ENCODE results near the gene ITGA6.

ITGA6 gene

DNA sequence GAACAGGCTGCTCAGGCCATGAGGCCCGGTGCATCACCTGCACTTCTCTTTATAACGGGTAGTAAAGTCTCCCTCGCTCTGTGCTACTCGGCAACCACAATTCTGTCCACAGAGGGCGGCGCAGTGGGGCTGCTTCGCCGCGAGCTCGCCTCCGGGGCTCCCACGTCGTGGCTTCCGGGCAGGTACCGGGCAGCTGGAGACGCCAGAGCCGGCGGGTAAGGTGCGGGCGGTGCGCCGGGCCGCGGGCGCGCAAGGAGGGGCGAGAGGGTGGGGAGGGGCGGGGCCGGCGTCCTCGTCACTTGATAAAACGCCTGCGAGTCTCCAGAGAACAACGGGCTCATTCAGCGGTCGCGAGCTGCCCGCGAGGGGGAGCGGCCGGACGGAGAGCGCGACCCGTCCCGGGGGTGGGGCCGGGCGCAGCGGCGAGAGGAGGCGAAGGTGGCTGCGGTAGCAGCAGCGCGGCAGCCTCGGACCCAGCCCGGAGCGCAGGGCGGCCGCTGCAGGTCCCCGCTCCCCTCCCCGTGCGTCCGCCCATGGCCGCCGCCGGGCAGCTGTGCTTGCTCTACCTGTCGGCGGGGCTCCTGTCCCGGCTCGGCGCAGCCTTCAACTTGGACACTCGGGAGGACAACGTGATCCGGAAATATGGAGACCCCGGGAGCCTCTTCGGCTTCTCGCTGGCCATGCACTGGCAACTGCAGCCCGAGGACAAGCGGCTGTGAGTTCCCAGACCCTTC is at the start of gene ITGA6:
Gene ITGA6, plus strand, starts transcription at position 331 of the 734 bp plus-strand sequence.
- peak; percentile 79 for DNase-seq

DNA sequence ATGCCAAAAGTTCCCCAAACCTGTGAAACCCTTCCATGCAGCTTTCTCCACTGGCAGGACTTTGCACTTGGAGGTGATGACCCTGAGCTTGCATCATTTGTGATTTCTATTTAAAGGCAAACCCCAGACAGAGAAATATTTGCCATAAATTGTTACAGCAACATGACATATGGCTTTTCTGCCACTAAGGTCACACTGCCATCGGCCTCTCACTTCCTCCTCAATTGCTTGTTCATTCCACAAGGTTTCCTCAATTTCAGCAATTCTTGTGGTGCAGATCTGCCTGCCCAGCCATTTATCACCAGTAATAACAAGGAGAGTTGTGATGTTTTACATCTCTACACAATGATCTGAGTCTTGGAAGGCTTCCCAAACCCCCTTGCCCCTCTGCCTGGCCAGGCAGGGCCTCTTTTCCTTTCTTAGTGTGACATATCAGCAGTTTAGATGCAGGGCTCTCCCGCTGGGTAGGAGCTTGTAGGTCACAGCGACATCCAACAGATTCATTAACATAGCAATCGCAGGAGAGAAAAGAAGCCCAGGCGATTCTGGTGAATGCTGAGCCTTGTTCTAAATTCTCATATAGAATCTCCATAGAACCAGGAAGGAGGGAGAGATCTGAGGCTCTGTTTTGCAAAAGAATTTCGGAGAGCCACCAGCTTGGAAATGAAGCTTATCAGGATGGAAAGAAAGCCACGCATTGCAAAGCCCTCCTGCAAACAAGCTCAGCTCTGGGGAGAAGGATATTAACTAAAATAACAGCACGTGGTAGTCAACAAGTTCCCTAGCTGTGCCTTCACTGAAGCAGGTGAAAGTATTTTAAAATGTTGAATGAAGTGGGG is 46.7 kb upstream of the ITGA6 start:
- no peak for DNase-seq

DNA sequence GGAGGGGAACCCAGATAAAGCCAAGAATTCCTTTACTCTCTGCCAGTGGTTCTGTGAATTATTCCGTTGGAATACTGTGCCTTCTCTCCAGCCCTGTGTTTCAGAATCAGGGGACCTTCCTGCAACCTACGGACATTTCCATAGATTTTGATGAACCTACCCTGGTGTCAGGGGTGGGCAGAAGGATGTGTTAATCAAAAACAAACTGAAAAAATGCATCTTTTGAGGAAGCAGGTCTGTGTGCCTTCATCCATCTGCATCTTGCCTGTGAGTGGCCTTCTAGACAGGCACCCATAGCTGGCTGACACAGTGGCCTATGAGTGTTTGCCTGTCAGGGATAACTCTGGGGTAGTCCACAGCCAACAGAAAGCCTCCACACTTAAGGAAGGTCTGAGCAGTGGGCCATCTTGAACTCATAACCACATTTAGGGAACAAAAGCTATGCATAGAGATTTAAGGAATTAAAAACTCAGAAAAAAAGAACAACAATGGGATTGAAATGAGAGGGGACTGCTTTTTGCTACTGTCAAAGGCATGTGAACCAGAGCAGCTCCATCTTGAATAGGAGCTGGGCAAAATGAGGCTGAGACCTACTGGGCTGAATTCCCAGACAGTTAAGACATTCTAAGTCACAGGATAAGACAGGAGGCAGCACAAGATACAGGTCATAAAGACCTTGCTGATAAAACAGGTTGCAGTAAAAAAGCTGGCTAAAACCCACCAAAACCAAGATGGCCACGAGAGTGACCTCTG is 45.9 kb upstream of the ITGA6 start:
- DNase-seq, result no peak

DNA sequence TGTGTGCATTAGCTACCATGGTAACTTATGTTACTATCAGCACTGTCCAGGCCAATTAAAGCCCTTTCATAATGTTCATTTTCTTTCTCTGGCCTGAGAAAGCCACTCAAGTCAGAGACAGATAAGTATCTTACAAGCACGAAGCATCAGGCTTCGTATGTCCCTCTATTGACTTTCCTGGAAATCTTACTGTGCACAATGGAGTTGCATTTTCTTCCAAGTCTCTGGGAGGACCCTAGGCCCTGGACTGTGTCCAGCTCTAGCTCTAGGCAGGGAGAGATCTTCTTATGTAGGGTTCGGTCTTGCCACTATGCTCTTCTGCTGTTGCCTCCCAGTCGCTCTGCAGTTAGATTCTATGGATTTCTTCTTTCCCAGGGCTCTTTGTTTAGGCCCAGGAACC is 40.0 kb upstream of the ITGA6 start:
- DNase-seq, result no peak

DNA sequence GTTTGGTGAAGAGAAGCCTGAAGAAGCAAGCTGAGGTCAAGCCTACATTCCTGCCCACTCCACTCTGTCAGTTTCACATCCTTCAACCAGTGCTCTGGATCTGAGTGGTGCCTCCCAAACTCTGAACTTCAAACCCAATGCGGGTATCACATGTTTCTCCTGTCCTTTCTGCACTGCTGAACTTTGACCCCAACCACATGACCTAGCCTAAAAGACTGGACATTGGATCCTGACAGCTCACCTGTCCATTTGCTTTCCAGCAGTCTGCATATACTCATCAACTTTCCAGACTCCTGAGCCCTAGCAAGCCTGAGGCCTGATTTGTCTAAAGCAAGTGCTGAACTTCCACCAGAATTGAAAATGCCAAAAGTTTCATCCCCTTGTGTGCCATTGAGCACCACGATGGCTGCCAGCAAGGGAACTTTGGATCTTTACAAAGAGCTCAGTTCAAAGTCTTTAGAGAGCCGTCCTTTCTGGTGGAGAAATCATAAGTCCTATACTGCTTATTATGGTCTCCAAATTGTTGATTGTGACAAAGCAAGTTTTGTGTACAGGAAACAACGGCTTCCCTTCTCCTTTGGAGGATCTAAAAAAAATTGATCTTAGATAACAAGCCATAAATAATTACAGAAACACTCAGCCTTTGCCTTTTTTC is 37.6 kb upstream of the ITGA6 start:
- no peak for DNase-seq

DNA sequence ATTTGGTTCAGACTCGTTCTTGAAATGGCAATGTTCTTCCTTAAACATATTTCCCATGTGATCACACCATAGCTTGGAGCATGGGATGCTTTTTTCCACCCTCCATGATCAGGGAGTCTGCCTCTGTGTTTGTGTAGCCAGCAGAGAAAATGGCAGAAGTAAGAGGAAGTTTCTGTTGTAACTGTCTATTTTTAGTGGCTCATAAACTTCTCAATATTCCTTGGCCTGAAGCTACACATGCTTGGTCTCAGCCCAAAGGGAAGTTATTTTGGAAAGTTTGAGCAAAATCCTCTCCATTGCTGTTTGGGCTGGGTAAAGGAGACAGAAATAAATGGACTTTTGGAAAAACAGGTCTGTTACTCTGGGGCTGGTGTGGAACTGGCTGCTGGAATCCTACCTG is 33.4 kb upstream of the ITGA6 start:
- DNase-seq, result no peak

DNA sequence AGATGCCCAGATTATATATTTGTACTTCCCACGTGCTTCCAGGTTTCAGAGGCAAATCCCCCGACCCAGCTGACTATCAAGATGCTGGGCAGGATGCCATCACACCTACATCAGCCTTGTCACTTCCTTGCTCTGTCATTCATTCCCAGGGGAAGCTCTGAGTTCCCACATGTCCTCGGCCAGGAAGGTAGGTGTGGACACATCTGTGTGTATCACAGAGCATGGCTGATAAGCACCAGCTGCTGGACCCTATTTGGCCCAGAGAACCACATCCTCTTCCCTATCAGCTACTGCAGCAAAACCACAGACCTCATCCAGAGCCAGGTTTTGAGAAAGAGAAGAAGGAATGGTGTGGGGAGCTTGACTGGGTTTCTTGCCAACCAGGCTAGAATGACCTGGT is 31.9 kb upstream of the ITGA6 start:
- no peak for DNase-seq

DNA sequence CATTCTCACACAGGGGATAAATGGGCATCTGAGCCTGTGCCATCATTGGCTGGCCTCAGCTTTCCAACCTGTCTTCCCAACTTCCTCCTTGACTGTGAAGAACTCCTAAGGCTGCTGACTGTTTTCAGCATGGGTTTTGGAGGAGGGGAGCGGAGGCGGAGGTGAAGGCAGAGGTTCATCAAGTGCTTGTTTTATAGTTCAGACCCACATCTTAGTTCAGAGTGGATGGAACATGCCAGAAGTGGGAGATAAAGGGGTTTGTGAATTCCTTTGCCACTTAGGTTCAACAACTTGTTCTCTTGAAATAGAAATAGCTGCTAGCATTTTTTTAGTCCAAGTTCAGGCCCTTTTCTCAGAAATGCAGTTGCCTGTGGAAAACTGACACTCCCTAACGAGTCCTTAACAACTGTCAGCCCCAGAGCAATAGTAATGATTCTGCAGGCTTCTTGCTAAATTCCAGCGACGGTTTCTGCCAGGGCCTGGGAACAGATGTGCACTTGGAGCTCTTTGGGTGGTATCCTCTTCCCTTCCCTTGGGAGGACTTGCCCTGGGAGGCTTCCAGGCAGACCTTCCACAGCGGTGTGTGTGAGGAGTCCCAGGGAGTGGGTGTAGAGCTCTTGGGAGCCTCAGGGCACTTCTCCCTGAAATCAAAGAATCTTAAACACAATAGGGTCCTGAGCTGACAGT is 30.1 kb upstream of the ITGA6 start:
- no peak for DNase-seq

DNA sequence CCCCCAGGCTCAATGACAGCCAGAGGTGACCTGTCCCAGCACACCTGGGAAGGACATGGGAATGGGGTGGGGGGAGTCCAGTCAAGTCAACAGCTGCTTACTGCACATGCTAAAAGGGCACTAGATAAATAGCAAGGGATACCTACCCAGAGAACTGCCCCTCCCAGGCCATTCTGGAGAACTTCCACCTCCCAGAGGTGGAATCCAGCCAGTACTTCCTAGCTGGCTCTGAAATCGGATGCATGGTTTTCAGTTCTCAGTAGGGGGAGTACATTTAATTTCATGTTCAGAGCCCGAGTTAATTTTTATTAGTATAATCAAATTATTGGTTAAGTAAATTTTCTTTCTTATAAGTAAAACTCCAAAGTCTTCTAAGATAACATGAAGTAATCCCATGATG is 28.9 kb upstream of the ITGA6 start:
- no peak for DNase-seq

DNA sequence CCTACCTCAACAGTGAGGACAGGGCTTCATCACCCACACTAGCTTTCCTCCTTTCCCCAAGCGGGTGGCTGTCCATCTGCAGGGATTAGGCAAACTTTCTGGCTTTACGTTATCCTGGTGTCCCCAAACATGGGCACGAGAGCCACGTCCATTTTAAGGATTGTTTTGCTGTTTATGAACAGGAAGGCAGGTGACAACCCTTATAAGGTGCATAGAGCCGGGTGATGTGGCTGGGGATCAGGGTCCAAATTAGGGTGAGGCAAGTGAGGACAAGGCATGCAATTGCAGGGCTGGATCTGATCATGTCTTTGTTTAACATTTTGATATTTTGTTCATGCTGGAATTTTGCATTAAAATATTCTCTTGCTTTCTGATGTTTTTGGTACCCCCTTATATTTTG is 27.6 kb upstream of the ITGA6 start:
- no peak for DNase-seq

DNA sequence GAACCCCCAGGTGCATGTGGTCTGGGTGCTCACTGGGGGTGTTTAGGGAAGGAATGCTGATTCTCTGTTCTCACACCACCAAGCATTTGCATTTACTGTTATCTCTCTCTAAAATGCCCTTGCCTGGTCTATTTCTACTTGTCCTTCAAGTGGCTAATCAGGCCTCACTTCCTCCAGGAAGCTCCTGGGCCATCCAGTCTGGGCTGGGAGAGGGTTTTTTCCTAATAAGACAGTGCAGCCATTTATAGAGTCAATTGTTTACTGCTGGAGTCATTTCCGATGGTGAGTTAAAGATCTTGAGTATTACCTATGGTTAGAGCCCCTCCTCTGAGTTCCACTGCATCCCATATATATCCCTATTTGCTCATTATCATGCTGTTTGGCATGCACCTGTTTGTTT is 25.2 kb upstream of the ITGA6 start:
- no peak for DNase-seq

DNA sequence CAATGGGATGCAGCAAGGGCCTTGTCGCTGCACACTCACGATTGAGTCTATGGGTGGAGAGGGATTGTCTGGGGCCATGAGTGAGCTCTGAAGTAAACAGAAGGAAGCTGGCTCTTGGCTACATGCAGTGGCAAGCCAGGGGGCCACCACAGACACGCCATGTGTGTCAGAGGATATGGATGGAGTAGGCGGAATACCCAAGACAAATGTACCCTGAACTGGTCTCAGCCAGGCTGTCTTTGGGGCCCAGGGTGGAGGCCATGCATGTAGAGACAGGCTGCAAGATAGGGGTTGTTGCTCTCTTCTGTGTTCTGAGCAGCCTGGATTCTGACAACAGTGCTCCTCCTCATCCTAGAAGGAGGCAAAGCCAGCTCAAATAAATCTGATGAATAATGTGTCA is 24.0 kb upstream of the ITGA6 start:
- no peak for DNase-seq

DNA sequence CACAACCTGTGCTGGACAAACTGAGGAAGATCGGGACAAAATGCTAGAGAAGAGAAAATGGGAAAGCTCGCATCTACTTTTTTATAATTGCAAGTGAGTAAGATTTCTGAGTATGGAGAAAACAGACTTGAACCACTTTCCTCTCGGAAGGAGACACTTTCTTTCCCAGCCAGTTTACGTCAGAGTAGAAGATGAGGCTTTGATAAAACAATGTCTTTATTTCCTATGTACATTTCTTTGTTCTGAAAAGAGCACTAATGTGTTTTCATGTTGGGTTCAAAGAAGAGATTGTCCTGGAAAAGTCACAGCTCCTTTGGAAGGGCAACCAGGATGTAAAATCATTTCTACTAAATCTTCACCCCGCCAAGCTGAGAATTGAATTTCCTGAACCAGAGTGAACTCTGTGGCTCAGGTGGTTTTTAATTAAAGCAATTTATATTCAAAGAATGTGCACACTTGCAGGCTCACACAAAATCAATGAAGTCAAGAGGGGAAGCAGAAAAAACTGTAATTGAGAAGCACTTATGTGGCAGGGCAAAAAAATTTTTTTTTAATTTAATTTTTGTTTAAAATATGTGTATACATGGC is 23.4 kb upstream of the ITGA6 start:
- no peak for DNase-seq

DNA sequence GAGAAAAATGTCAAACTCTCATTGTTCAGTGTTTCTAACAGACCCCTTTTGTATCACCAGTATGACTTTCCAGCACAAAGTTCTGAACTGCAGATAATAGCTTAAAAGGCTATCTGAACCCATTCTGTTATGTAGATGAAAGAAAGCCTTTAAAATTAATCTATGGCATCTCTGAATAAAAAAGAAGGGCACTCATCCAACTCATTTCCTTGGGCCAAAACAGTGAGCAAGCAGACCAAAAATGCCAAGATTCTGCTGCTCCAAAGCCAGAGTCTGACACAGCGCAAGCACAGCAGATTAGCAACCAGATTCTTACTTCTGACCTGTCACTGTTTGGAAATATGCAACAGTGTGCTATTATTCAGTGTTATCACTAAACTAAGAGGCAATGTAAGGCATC is 22.6 kb upstream of the ITGA6 start:
- DNase-seq, result no peak

DNA sequence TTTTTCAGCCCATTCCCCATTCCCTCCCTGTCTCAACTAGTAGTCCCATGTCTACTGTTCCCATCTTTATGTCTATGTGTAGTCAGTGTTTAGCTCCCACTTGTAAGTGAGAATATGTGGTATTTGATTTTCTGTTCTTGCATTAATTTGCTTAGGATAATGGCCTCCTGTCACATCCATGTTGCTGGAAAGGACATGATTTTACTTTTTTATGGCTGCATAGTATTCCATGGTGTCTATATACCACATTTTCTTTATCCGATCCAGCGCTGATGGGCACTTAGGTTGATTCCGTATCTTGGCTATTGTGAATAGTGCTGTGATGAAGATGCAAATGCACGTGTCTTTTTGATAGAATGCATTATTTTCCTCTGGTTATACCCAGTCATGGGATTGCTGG is 21.7 kb upstream of the ITGA6 start:
- no peak for DNase-seq

DNA sequence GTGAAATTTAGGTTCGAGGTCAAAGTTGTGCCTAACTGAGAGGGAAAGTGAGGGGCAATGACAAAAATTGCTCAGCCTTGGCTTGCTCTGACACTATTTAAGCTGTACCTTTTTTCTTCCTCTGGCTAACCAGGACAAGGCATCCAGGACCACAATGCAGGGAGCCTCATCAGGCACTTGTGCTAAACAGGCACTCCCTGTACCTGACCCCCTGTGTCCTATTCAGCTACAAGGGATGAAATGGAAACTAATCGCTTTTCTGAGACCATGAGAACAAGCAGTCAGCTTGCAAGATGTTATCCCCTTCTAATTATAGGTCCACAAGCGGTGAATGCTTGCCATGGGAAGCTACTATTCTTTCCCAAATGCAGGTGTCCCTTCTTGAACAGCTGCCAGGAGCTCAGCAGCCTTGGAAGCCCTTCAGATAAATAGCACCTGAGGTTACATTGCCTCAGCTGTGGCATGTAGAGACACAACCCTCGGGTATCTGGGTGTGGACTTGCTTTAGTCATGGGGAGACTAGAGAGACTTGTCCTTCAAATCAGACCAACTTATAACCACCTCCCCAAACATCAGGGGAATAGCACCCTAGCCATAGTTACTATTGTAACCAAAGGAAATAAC is 19.1 kb upstream of the ITGA6 start:
- no peak for DNase-seq

DNA sequence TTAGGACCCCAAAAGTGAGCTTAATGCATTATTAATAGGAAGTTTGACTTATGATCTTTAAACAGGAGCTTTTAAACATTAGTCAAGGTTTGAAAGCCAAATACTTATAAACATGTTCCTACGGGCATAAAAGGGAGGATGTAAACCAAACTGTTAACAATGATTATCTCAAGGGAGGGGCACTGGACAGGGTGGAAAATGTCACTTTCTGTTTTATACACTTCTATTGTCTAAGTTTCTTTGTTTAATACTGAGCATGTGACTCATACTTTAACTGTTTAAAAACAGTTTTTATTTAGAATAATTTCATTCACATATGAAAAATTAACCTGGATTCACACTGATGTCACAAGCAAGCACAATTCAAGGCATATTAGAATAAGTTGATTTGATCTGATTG is 18.3 kb upstream of the ITGA6 start:
- no peak for DNase-seq

DNA sequence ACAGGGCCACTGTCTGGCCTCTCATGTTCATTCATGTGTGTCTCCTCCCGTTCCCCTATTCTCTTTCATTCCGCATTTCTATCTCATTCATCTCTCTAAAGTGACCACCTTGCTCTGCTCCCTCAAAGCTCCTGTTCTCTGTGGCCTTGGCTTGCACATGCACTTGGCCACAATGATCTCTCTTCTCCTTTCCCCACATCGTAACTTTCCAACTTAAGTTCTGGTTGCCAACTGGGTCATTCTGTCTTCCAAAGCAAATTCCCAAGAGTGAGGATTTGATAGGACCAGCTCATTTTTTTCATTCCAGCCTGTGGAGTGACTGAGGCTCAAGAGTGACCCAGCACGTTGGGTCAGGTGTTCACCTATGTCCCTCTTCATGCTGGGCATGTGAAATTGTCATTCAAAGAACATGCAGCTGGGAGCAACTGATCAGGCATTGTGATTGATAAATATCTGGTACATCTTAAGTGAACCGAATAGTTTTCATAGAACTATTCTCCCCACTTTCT is 14.3 kb upstream of the ITGA6 start:
- DNase-seq, result no peak

DNA sequence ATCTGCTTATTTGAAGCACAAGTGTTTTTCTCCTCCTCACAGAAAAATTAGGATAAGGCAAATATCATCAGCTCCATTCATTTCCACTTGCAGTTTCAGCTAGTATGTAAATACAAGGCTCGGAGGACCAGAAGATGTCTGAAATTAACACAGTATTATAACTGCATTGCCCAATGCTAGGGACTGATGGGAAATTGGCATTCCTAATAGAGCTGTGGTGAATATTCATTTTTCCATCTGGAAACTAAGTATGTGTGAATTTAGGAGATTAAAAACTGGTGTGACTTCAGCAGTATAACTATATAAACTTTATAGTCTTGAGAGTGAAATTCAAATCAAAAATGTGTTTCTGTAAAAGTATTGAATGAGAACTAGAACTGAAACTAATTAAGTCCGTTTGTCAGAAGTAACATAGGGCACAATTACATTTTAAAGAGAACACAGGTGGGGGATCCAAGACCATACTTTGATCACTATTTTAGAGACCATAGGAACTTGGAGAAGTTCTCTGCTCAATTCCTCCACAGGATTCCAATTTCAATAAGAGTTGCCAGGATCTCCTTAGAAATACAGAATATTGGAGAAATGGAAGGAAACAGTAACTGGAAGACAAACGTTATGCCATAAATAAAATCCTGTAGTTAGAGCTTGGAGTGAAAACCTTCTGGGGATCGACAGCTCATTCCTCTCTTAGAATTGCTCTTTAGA is 12.1 kb upstream of the ITGA6 start:
- no peak for DNase-seq

DNA sequence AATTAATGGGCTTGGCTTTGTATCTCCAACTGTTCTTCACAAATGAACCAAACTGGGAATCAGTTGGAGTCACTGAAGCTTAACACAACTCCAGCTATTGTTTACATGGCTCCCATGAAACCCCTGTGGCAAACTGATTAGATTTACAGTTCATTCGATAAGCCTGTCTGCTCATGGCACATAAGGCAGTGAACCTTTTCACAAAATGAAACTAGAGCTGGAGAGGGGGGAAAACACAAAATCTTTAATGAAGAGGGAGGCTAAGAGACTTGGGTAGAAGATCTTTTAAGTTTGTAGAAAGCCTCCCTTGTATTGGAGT is 11.6 kb upstream of the ITGA6 start:
- no peak for DNase-seq

DNA sequence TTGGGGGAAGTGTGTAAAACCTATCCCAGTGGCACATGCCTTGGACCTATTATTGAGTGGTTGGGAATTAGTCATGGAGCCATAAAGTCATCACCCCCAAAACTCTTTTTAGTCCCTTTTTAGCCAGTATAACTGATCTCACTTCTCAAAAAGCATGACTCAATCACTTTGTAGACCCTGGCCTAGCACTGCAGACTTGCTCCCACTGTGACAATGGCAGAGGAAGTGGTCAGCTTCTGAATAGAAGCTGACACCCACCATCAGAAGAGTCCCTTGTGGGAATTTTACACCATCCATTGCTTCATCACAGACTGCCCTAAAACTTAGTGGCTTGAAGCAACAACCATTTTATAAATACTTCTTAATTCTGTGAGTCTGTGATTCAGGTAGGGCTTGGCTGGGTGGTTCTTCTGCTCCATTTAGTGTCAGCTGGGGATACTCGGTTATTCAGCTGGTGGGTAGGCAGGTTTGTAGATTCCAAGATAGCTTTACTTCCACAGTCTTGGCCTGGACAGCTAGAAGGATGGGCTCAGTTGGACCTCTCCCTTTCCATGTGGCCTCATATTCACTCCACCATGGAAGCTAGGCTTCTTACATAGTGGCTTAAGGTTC is 10.8 kb upstream of the ITGA6 start:
- DNase-seq, result no peak

Data from activated naive CD4-positive, alpha-beta T cell treated with Interleukin-2 at 50 U/mL for 16 hours (primary cell).